H1 (cell line): Measurements from ENCODE around the gene TMEM134. TPM values are rescaled to one million over a fixed set of nuclear protein-coding genes. Genes with fewer than 3 reads are reported as not detected.

ENCODE experiments used
- CTCF ChIA-PET: fragments of 300-600 bp; sonication (Branson Sonifier 250); formaldehyde crosslinking; loops from one replicate; lab custom pipeline; 2021; ENCODE audit not compliant: partially characterized antibody; lab: Charles Lee
- POLR2A ChIA-PET: fragments of 300-600 bp; sonication (Branson Sonifier 250); formaldehyde crosslinking; loops from one replicate; lab custom pipeline; 2021; ENCODE audit warnings: inconsistent platforms; ENCODE audit not compliant: partially characterized antibody; lab: Charles Lee
- DNase-seq, 2 experiments: peaks; one replicate each; pipeline versions ENCODE4 v3.0.0 to v3.0.0-alpha.2; 2010 to 2022; ENCODE audit warnings: low spot score in 2 of 2, low read depth in 1 of 2, mixed read lengths in 1 of 2
- FAIRE-seq: peaks from 2 replicates; lab custom pipeline; 2011; peaks lifted over from hg19 to GRCh38; lab: Jason Lieb, UNC
- H2AFZ ChIP-seq: 2 replicates; pipeline ENCODE4 v1.8.1; 2012; ENCODE audit warnings: low read length, inconsistent platforms
- H2AK5ac ChIP-seq: 2 replicates; pipeline ENCODE4 v1.6.1; 2013; ENCODE audit warnings: low read depth, low read length
- H2BK120ac ChIP-seq: replicated peaks from 2 replicates; pipeline ENCODE3; 2013; ENCODE audit warnings: low read depth, low read length, inconsistent platforms
- H2BK12ac ChIP-seq: 2 replicates; pipeline ENCODE4 v1.6.1; 2013; ENCODE audit warnings: low read depth, low read length
- H2BK15ac ChIP-seq: 2 replicates; pipeline ENCODE4 v1.6.1; 2013; ENCODE audit warnings: low read length
- H2BK20ac ChIP-seq: 2 replicates; pipeline ENCODE4 v1.6.1; 2013; ENCODE audit warnings: low read length
- H2BK5ac ChIP-seq: 2 replicates; pipeline ENCODE4 v1.6.1; 2013; ENCODE audit warnings: low read depth, low read length
- H3K14ac ChIP-seq: 2 replicates; pipeline ENCODE4 v1.6.1; 2013; ENCODE audit warnings: inconsistent platforms; ENCODE audit not compliant: insufficient read length
- H3K18ac ChIP-seq: 2 replicates; pipeline ENCODE4 v1.6.1; 2013; ENCODE audit warnings: low read length; ENCODE audit errors: extremely low read depth
- H3K23ac ChIP-seq: 2 replicates; pipeline ENCODE4 v1.6.1; 2013; ENCODE audit warnings: inconsistent platforms; ENCODE audit not compliant: insufficient read length
- H3K23me2 ChIP-seq: 2 replicates; pipeline ENCODE4 v1.6.1; 2013; ENCODE audit warnings: low read depth, low read length
- H3K27ac ChIP-seq: 2 replicates; pipeline ENCODE4 v1.6.1; 2011; ENCODE audit warnings: low read depth, low read length, inconsistent platforms
- H3K27me3 ChIP-seq, 4 experiments: replicated peaks in 1 of 4; 1 replicate in 1 of 4; 2 replicates in 3 of 4; pipeline versions ENCODE4 v1.6.1 to v1.8.1; 2011 to 2013; ENCODE audit warnings: low read length in 3 of 4, mild to moderate bottlenecking in 3 of 4, inconsistent platforms in 2 of 4, mixed read lengths in 2 of 4, moderate library complexity in 1 of 4; ENCODE audit not compliant: control insufficient read depth in 3 of 4, insufficient read depth in 3 of 4; ENCODE audit errors: extremely low read depth in 1 of 4
- H3K36me3 ChIP-seq, 4 experiments: 2 replicates each; pipeline versions ENCODE4 v1.6.1 to v1.8.1; 2011 to 2013; ENCODE audit warnings: mild to moderate bottlenecking in 4 of 4, low read length in 3 of 4, moderate library complexity in 2 of 4, control low read depth in 1 of 4, inconsistent platforms in 1 of 4; ENCODE audit not compliant: insufficient read depth in 4 of 4, control insufficient read depth in 2 of 4
- H3K4ac ChIP-seq: replicated peaks from 2 replicates; pipeline ENCODE3; 2013; ENCODE audit warnings: low read length, low read depth, mixed read lengths, inconsistent platforms; ENCODE audit not compliant: insufficient read length
- H3K4me1 ChIP-seq, 4 experiments: replicated peaks in 1 of 4; 1 replicate in 1 of 4; 2 replicates in 3 of 4; pipeline versions ENCODE4 v1.6.1 to v1.8.1; 2011 to 2013; ENCODE audit warnings: low read length in 3 of 4, inconsistent platforms in 2 of 4, mixed read lengths in 1 of 4; ENCODE audit not compliant: insufficient read depth in 4 of 4, control insufficient read depth in 3 of 4
- H3K4me2 ChIP-seq, 2 experiments: 2 replicates each; pipeline versions ENCODE4 v1.6.1 to v1.8.1; 2011 to 2013; ENCODE audit warnings: low read depth in 2 of 2, low read length in 2 of 2, control low read depth in 1 of 2, inconsistent platforms in 1 of 2, mild to moderate bottlenecking in 1 of 2; ENCODE audit not compliant: insufficient read depth in 1 of 2
- H3K4me3 ChIP-seq, 4 experiments: fragments of 200-600, 300-600 bp in 1 of 4; sonication (generic), shearing (Covaris generic), sonication (Bioruptor Twin) in 1 of 4; 2 replicates each; pipeline versions ENCODE4 v1.5.1 to v1.8.1; 2011 to 2016; ENCODE audit warnings: low read length in 4 of 4, low read depth in 3 of 4, control low read depth in 2 of 4, inconsistent platforms in 2 of 4, mild to moderate bottlenecking in 2 of 4, mixed read lengths in 1 of 4, moderate library complexity in 1 of 4; ENCODE audit not compliant: insufficient read depth in 2 of 4; ENCODE audit errors: extremely low read depth in 1 of 4
- H3K56ac ChIP-seq: replicated peaks from 2 replicates; pipeline ENCODE3; 2013; ENCODE audit warnings: low read depth, mild to moderate bottlenecking, mixed read lengths, low read length, inconsistent platforms; ENCODE audit not compliant: insufficient read length
- H3K79me1 ChIP-seq: 2 replicates; pipeline ENCODE4 v1.6.1; 2013; ENCODE audit warnings: low read depth, low read length, control low read depth
- H3K79me2 ChIP-seq, 2 experiments: 2 replicates each; pipeline versions ENCODE4 v1.6.1 to v1.8.1; 2012 to 2013; ENCODE audit warnings: low read length in 2 of 2, mild to moderate bottlenecking in 2 of 2, inconsistent platforms in 1 of 2; ENCODE audit not compliant: insufficient read depth in 2 of 2, control insufficient read depth in 1 of 2
- H3K9ac ChIP-seq, 4 experiments: replicated peaks in 1 of 4; 1 replicate in 1 of 4; 2 replicates in 3 of 4; pipeline versions ENCODE4 v1.6.1 to v1.8.1; 2011 to 2013; ENCODE audit warnings: low read depth in 3 of 4, low read length in 3 of 4, control low read depth in 2 of 4, mild to moderate bottlenecking in 2 of 4, moderate library complexity in 2 of 4, inconsistent platforms in 1 of 4; ENCODE audit errors: extremely low read depth in 1 of 4
- H3K9me3 ChIP-seq, 2 experiments: 2 replicates each; pipeline versions ENCODE4 v1.6.1 to v1.8.1; 2012 to 2013; ENCODE audit warnings: mild to moderate bottlenecking in 2 of 2, moderate library complexity in 2 of 2, control low read depth in 1 of 2, inconsistent platforms in 1 of 2, low read depth in 1 of 2, low read length in 1 of 2, mixed read lengths in 1 of 2; ENCODE audit not compliant: insufficient read depth in 2 of 2
- H4K20me1 ChIP-seq, 2 experiments: replicated peaks in 1 of 2; 2 replicates each; pipeline versions ENCODE3 to v1.8.1; 2011 to 2013; ENCODE audit warnings: inconsistent platforms in 2 of 2, low read length in 2 of 2, mild to moderate bottlenecking in 1 of 2; ENCODE audit not compliant: insufficient read depth in 2 of 2, control insufficient read depth in 1 of 2
- H4K5ac ChIP-seq: 2 replicates; pipeline ENCODE4 v1.6.1; 2013; ENCODE audit warnings: low read length, low read depth, mixed read lengths, inconsistent platforms; ENCODE audit not compliant: insufficient read length
- H4K8ac ChIP-seq: 2 replicates; pipeline ENCODE4 v1.8.0; 2013; ENCODE audit warnings: mild to moderate bottlenecking, moderate library complexity, low read length, inconsistent platforms; ENCODE audit not compliant: insufficient read depth; ENCODE audit errors: extremely low read depth
- H4K91ac ChIP-seq: replicated peaks from 2 replicates; pipeline ENCODE3; 2013; ENCODE audit warnings: low read length, mixed read lengths, inconsistent platforms; ENCODE audit not compliant: insufficient read length
- KDM4A ChIP-seq: IDR thresholded peaks from one replicate; pipeline ENCODE4 v1.7.1; 2012; ENCODE audit warnings: low read depth, mild to moderate bottlenecking, moderate library complexity, low read length, inconsistent platforms; ENCODE audit not compliant: severe bottlenecking
- RAD21 ChIP-seq, 2 experiments: IDR thresholded peaks in 1 of 2; conservative IDR thresholded peaks in 1 of 2; 2 replicates each; pipeline ENCODE4 v1.6.1; 2011; ENCODE audit warnings: low read depth in 2 of 2, low read length in 2 of 2, improper control_type of control experiment in 1 of 2, inconsistent platforms in 1 of 2, mild to moderate bottlenecking in 1 of 2, moderate library complexity in 1 of 2
- SIN3A ChIP-seq, 2 experiments: IDR thresholded peaks in 1 of 2; conservative IDR thresholded peaks in 1 of 2; 2 replicates each; pipeline ENCODE4 v1.6.1; 2011 to 2012; ENCODE audit warnings: low read length in 2 of 2, improper control_type of control experiment in 1 of 2, low read depth in 1 of 2, mild to moderate bottlenecking in 1 of 2
- TAF1 ChIP-seq: IDR thresholded peaks from 2 replicates; pipeline ENCODE4 v1.6.1; 2011; ENCODE audit warnings: mild to moderate bottlenecking, low read depth, low read length
- WGBS, 2 experiments: shearing (Covaris generic) in 1 of 2; methylation state at CpG; one replicate each; pipeline versions ENCODE4 v1.1.6 to v1.1.7; 2013 to 2015; ENCODE audit warnings: low lambda C conversion rate in 2 of 2, mixed read lengths in 2 of 2, inconsistent platforms in 1 of 2, low coverage in 1 of 2, missing lambda C conversion rate in 1 of 2; ENCODE audit not compliant: insufficient replicate concordance in 2 of 2, insufficient coverage in 1 of 2, insufficient read length in 1 of 2; ENCODE audit errors: extremely low coverage in 1 of 2, missing lambda C conversion rate in 1 of 2; 5-methylcytosine and 5-hydroxymethylcytosine counted together
- polyA plus RNA-seq, 7 experiments: library from polyadenylated mRNA; depleted of rRNA in 3 of 7; stranded (reverse) in 5 of 7; unstranded in 2 of 7; fragments of >200 nt in 5 of 7; fragments of 200-250 nt in 2 of 7; gene quantifications; 1 replicate in 5 of 7; 2 replicates in 1 of 7; 4 replicates in 1 of 7; pipeline versions ENCODE4 v1.2.1 to v1.2.3, GENCODE V29; 2011 to 2013; ENCODE audit warnings: missing spikeins in 2 of 7, mixed read lengths in 2 of 7
- total RNA-seq: library from RNA; stranded (reverse); fragmentation: NEBNext Ultra II Directional; extraction: Animal tissue kit (Norgen Biotek cat#: 25700); gene quantifications from 2 replicates; pipeline ENCODE4 v1.2.1, GENCODE V29; 2021

TMEM134 gene
- total and polyA plus RNA-seq, 2 of the 8 experiments (the other 6 are each of a cell fraction or from before 2014, with no cell fraction given) = 32.4 to 229 TPM

GRCh38 chr11:67469508-67469811 lies 409 bp upstream of the TMEM134 start:
- Histone ChIP-seq H3K79me1 (peaks cover 2% of the 10 kb centered on the region), H3K23ac (no peak overlapping the region), H4K5ac (peak overlapping the region; percentile 67), H4K91ac (peak overlapping the region; percentile 61), H2BK15ac (no peak overlapping the region), H3K4me3 (peak overlapping the region; percentile 12 to 90 (median 48); a peak in 7 of 8 replicates), H3K23me2 (peaks cover 6% of the 10 kb centered on the region), H3K4ac (no peak overlapping the region), H3K27ac (no peak overlapping the region), H3K4me2 (peak overlapping the region; percentile 61 to 81; a peak in 3 of 4 replicates), H3K79me2 (peaks cover 0 to 3% of the 10 kb centered on the region in 2 experiments; a peak in 2 of 4 replicates), H2BK5ac (no peak overlapping the region), H2BK20ac (no peak overlapping the region), H3K18ac (no peak overlapping the region; the same call in 1 of the 2 replicates), H4K8ac (peak overlapping the region; percentile 96; the same call in 1 of the 2 replicates), H2AK5ac (no peak overlapping the region), H3K14ac (no peak overlapping the region), H3K36me3 (no peaks in the 10 kb centered on the region), H3K27me3 (no peaks in the 10 kb centered on the region), H3K9me3 (no peaks in the 10 kb centered on the region), H2BK120ac (no peak overlapping the region), H4K20me1 (peaks cover 0 to 3% of the 10 kb centered on the region in 2 experiments), H3K9ac (no peak overlapping the region; a peak in 1 of 7 replicates), H2BK12ac (no peak overlapping the region), H2AFZ (peak overlapping the region; percentile 47; the same call in 1 of the 2 replicates), H3K4me1 (peaks cover 0 to 9% (median 3%) of the 10 kb centered on the region in 4 experiments; a peak in 5 of 7 replicates), H3K56ac (no peak overlapping the region)
- no peak for DNase-seq
- FAIRE-seq = no peak
- WGBS, 2 experiments = 49% methylated on average over 9 of the region's 9 CpGs; no CpG with 5 or more reads in 1 of the 2 experiments
- CTCF ChIA-PET = interaction anchor here (0.7 to 1.6 kb wide), 5 partner anchors 12 to 1580 kb away, joined by 3 to 7 read pairs (median 5); partner anchors contain the start of gene TPCN2
- POLR2A ChIA-PET = interaction anchor here (1.0 to 4.6 kb wide), 10 partner anchors 12 to 98 kb away, joined by 3 to 36 read pairs (median 5); partner anchors contain the start of genes PPP1CA, PTPRCAP and RPS6KB2
- no peak for TF ChIP-seq RAD21 (IDR thresholded peaks at IDR 0.05 in 1 of 2, conservative IDR thresholded peaks at IDR 0.05 in 1 of 2; ENCODE audit: low read depth in 2 of 2, low read length in 2 of 2)
- no peak for TF ChIP-seq TAF1
- TF ChIP-seq SIN3A (conservative IDR thresholded peaks at IDR 0.05 in 1 of 2, IDR thresholded peaks at IDR 0.05 in 1 of 2; ENCODE audit: low read depth in 1 of 2, low read length in 2 of 2) = no peak
- peak; percentile 54 for TF ChIP-seq KDM4A
